Uterus (tissue), 2 donors: ENCODE measurements around the gene SHISA5.

Experiments
- CTCF ChIP-seq, 4 experiments: fragments of 200-600 bp in 2 of 4; fragments of 450-650 bp in 2 of 4; sonication (generic) in 2 of 4; IDR thresholded peaks; one replicate each; pipeline ENCODE4 v1.5.1; 2016 to 2019; ENCODE audit warnings: antibody characterized with exemption in 4 of 4, mild to moderate bottlenecking in 2 of 4, moderate library complexity in 1 of 4
- POLR2A ChIP-seq, 2 donors: fragments of 450-650 bp; IDR thresholded peaks; one replicate each; pipeline ENCODE4 v1.6.1; 2016; ENCODE audit warnings: antibody characterized with exemption in 2 of 2, mild to moderate bottlenecking in 1 of 2, moderate library complexity in 1 of 2

- no peak for TF ChIP-seq CTCF (IDR thresholded peaks at IDR 0.05)
- TF ChIP-seq POLR2A (IDR thresholded peaks at IDR 0.05), result no peak
Observed at GRCh38 chr3:48465237-48465530, 38.8 kb downstream of the SHISA5 start.
